Heart left ventricle (tissue), 16 donors: ENCODE measurements around the gene LIX1. TPM values are rescaled to one million over a fixed set of nuclear protein-coding genes. Genes with fewer than 3 reads are reported as not detected.

Experiments used
- ATAC-seq, 4 donors: fragments of 200-7000 bp; cut with Tn5 transposase; one replicate each; pipeline ENCODE4 v1.9.1; 2020 to 2022; ENCODE audit warnings: moderate library complexity in 4 of 4, mild to moderate bottlenecking in 3 of 4, moderate number of reproducible peaks in 1 of 4
- DNase-seq, 5 donors: peaks; one replicate each; pipeline ENCODE4 v3.0.0-alpha.2; 2020
- H3K27ac ChIP-seq, 12 donors: fragments of 200-600 bp; sonication (generic) in 4 of 12; one replicate each; pipeline versions ENCODE4 v1.5.0 to v1.8.0; 2016 to 2022; ENCODE audit warnings: mild to moderate bottlenecking in 2 of 12
- H3K27me3 ChIP-seq, 9 donors: fragments of 200-600 bp; sonication (generic) in 2 of 9; one replicate each; pipeline versions ENCODE4 v1.5.1 to v1.8.0; 2016 to 2022; ENCODE audit warnings: mild to moderate bottlenecking in 3 of 9
- H3K36me3 ChIP-seq, 9 donors: fragments of 200-600 bp; sonication (generic) in 2 of 9; one replicate each; pipeline versions ENCODE4 v1.5.0 to v1.8.0; 2018 to 2022; ENCODE audit warnings: mild to moderate bottlenecking in 2 of 9
- H3K4me1 ChIP-seq, 12 donors: fragments of 200-600 bp; sonication (generic) in 4 of 12; one replicate each; pipeline versions ENCODE4 v1.5.0 to v1.8.0; 2016 to 2022; ENCODE audit warnings: mild to moderate bottlenecking in 3 of 12
- H3K4me3 ChIP-seq, 12 donors: fragments of 200-600 bp; sonication (generic) in 4 of 12; one replicate each; pipeline versions ENCODE4 v1.5.0 to v1.8.0; 2017 to 2022; ENCODE audit warnings: mild to moderate bottlenecking in 9 of 12, moderate library complexity in 4 of 12
- H3K9me3 ChIP-seq, 12 donors: fragments of 200-600 bp; sonication (generic) in 4 of 12; one replicate each; pipeline versions ENCODE4 v1.5.0 to v1.8.0; 2016 to 2022; ENCODE audit warnings: mild to moderate bottlenecking in 1 of 12
- POLR2A ChIP-seq, 2 donors: fragments of 450-650 bp; IDR thresholded peaks; one replicate each; pipeline ENCODE4 v1.6.1; 2017; ENCODE audit warnings: antibody characterized with exemption in 2 of 2, mild to moderate bottlenecking in 2 of 2, moderate library complexity in 2 of 2
- WGBS, 4 donors: extraction: QIAGEN DNeasy Blood & Tissue Kit in 2 of 4; methylation state at CpG; one replicate each; pipeline versions ENCODE4 v1.1.5 to v1.1.7; 2013 to 2018; 5-methylcytosine and 5-hydroxymethylcytosine counted together
- intact Hi-C, 10 donors: fragments of 100-400 bp; cut with DNase I; formaldehyde crosslinking; loops; one replicate each; pipeline versions ENCODE4 v1.11.1 to v1.14.2; 2022
- polyA plus RNA-seq, 2 donors: library from polyadenylated mRNA; stranded (reverse); fragments of 200-250 nt; gene quantifications; one replicate each; pipeline ENCODE4 v1.2.3, GENCODE V29; 2013
- total RNA-seq, 9 donors: library from RNA; depleted of rRNA in 2 of 9; stranded (reverse); fragments of >200 nt in 2 of 9; fragmentation: NEBNext Ultra II Directional in 3 of 9; extraction: Animal tissue kit (Norgen Biotek cat#: 25700) in 3 of 9; gene quantifications; one replicate each; pipeline versions ENCODE4 v1.1.0 to v1.2.4, GENCODE V29; 2016 to 2023
- TF ChIP-seq, protein P1 (sequence below), 12 donors: fragments of 200-600 bp; sonication (generic) in 4 of 12; IDR thresholded peaks; one replicate each; pipeline versions ENCODE4 v1.5.0 to v1.8.0; 2018 to 2022; ENCODE audit warnings: antibody characterized with exemption in 12 of 12, mild to moderate bottlenecking in 5 of 12
- donor health status: ischemic (EF 13 %, LVEDD 7.1; RV severe dilation, severe dysfunction).
- donor health status: healthy with polysubstance abuse.
- donor health status: DM: no; HTN: yes; CAD: no.
- donor health status: DM: no; HTN: no; CAD: no.
- donor health status: ischemic (EF 25% LVEDD 6.9; RV normal size, moderate dysfunction).
- donor health status: ischemic (EF 25% LVEDD 5.7; RV mildly dilated, moderate dysfunction).
- donor health status: healthy.
- donor health status: DM: yes; HTN: yes; CAD: no.
- donor health status: ischemic (EF 35%, LVEDD 5.7; RV mildly dilated, moderate dysfunction).
- donor health status: nonischemic (EF 11% LVEDD 7.7; RV severe dilation, severe dysfunction).
- donor health status: DM: yes; HTN: yes; CAD: no.
- donor health status: PGD.
- donor health status: ischemic (EF 29% LVEDD 5.4; RV normal size, mild dysfunction).
- donor health status: nonischemic (EF 23%, LVEDD 6.1; RV moderate dilation, normal function).

LIX1 gene
- total and polyA plus RNA-seq, 11 donors: 0.12 to 0.33 (median 0.22) TPM; not detected in 8

DNA sequence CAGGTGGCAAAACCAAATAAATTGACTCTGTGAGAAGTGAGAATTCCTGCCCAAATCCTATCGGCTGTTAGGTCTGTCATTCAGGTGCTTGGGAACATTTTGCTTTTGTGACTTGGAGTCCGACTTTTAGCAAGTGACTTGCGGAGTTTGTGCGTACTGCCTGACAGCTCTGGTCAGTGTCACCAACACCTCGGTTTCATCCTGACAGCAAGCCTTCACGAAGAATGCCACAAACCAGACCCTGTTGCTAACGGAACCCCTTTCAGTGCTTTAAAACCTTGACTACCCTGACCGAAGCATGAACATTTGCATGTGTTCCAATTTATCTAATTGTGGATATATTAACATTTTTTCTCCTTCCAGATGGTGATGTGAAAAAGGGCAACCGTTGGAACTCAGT, 26.5 kb downstream of the LIX1 start:
- Histone ChIP-seq H3K27ac (peak overlapping the region in 8 of 12 donors; percentile 18 to 70 (median 55)), H3K4me3 (no peak overlapping the region), H3K4me1 (peaks cover 0 to 5% (median 0%) of the 10 kb centered on the region in 12 donors), H3K9me3 (no peaks in the 10 kb centered on the region), H3K36me3 (no peaks in the 10 kb centered on the region), H3K27me3 (no peaks in the 10 kb centered on the region)
- peak in 4 of 5 donors; percentile 65 to 86 (median 74) for DNase-seq
- ATAC-seq: peak; percentile 85 to 96 (median 90)
- TF ChIP-seq, protein P1, sequence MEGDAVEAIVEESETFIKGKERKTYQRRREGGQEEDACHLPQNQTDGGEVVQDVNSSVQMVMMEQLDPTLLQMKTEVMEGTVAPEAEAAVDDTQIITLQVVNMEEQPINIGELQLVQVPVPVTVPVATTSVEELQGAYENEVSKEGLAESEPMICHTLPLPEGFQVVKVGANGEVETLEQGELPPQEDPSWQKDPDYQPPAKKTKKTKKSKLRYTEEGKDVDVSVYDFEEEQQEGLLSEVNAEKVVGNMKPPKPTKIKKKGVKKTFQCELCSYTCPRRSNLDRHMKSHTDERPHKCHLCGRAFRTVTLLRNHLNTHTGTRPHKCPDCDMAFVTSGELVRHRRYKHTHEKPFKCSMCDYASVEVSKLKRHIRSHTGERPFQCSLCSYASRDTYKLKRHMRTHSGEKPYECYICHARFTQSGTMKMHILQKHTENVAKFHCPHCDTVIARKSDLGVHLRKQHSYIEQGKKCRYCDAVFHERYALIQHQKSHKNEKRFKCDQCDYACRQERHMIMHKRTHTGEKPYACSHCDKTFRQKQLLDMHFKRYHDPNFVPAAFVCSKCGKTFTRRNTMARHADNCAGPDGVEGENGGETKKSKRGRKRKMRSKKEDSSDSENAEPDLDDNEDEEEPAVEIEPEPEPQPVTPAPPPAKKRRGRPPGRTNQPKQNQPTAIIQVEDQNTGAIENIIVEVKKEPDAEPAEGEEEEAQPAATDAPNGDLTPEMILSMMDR (IDR thresholded peaks at IDR 0.05): no peak
- TF ChIP-seq POLR2A (IDR thresholded peaks at IDR 0.05): no peak
- intact Hi-C loops: no loop called here
- 48 to 60% (median 51%) methylated on average over 9 of the region's 9 CpGs for WGBS, 4 donors

DNA sequence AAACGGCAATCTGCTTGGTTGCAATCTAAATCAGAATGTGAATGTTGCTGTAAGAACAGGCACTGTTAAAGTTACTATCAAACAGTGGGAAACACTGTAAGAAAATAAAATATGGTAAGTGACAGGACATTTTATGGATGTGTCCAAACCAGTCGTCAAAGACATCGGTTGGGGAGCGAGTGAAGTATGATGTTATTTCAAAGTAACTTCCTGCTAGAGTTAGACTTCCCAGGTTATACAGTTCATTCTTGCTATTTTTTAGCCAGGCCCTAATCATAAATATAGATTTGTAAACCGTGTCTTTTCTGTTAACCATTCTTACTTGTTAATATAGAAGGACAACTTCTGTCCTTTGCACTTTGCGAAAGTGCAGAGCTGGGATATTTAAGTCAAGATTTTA, 30.2 kb downstream of the LIX1 start:
- 79 to 83% (median 80%) methylated on average over 6 of the region's 6 CpGs for WGBS, 4 donors
- Histone ChIP-seq H3K27ac (no peak overlapping the region), H3K36me3 (no peaks in the 10 kb centered on the region), H3K9me3 (no peaks in the 10 kb centered on the region), H3K4me1 (peaks cover 0 to 5% (median 0%) of the 10 kb centered on the region in 12 donors), H3K4me3 (no peak overlapping the region), H3K27me3 (no peaks in the 10 kb centered on the region)
- no peak for DNase-seq
- TF ChIP-seq POLR2A (IDR thresholded peaks at IDR 0.05): no peak
- TF ChIP-seq, protein P1 (IDR thresholded peaks at IDR 0.05): no peak
- no peak for ATAC-seq
- intact Hi-C loops: no loop called here

DNA sequence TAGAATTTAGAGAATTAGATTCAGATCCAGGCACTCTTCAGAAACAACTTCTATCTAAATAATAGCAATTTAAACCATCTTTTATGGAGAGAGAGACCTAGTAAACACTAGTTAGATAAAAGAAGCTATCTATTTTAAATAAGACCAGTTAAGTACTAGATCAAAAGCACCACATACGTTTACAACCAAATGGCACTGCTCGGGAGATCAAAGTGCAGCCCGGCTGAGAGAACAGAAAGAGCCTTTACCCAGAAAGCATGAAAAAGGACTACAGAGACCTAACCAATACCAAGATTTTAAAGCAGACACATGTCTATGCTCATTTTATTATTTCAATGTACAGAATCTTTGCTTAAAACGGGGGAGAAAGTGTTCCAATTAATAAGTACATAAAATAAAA, 30.8 kb downstream of the LIX1 start:
- ATAC-seq (no peak), DNase-seq (no peak)
- 80 to 87% (median 83%) methylated on average over 4 of the region's 4 CpGs for WGBS, 4 donors
- H3K9me3 ChIP-seq: no peaks in the 10 kb centered on the region
- no peaks in the 10 kb centered on the region for H3K36me3 ChIP-seq
- H3K4me3 ChIP-seq: no peak overlapping the region
- TF ChIP-seq POLR2A (IDR thresholded peaks at IDR 0.05): no peak
- TF ChIP-seq, protein P1 (IDR thresholded peaks at IDR 0.05): no peak
- no peaks in the 10 kb centered on the region for H3K27me3 ChIP-seq
- intact Hi-C loops: no loop called here
- H3K4me1 ChIP-seq: peaks cover 0 to 5% (median 0%) of the 10 kb centered on the region in 12 donors
- H3K27ac ChIP-seq: no peak overlapping the region

DNA sequence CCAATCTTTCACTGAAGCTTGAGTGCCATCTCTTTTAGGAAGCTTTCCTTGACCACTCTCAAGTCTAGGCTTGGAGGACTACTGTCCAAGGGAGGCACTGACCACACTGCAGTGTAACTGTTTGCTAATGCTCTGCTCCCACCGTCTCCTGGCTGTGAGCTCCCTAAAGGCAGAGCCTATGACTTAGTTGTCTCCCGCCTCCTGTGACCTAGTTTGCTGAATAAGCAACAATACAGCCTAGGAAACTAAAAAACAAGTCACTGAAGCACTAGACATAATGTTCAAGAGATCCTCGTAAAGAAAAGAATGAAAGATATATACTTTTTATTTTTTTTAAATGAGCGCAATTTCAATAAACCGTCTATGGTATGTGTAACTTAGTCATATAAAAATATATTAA, 31.4 kb downstream of the LIX1 start:
- peaks cover 0 to 5% (median 0%) of the 10 kb centered on the region in 12 donors for H3K4me1 ChIP-seq
- no peaks in the 10 kb centered on the region for H3K9me3 ChIP-seq
- WGBS, 4 donors: 90 to 97% (median 92%) methylated on average over 5 of the region's 5 CpGs
- ATAC-seq (no peak), DNase-seq (no peak)
- H3K27me3 ChIP-seq: no peaks in the 10 kb centered on the region
- intact Hi-C loops: no loop called here
- no peak overlapping the region for H3K4me3 ChIP-seq
- TF ChIP-seq, protein P1 (IDR thresholded peaks at IDR 0.05): no peak
- no peak for TF ChIP-seq POLR2A (IDR thresholded peaks at IDR 0.05)
- H3K36me3 ChIP-seq: no peaks in the 10 kb centered on the region
- no peak overlapping the region for H3K27ac ChIP-seq
